Measurements from ENCODE around the gene SLC8A2.

The SLC8A2 gene

GRCh38 chr19:47505506-47505905 lies 33.8 kb upstream of the SLC8A2 start:
- H3K4me3 ChIP-seq (replicated peaks in 1 of 2; ENCODE audit: low read depth in 2 of 2, low read length in 2 of 2), result no peak overlapping the region
- no peak for DNase-seq (ENCODE audit: low read depth in 2 of 2)
- TF ChIP-seq CTCF (IDR thresholded peaks at IDR 0.05; ENCODE audit: low read depth, low read length), result no peak

- no peak for DNase-seq (ENCODE audit: low read depth in 2 of 2)
- no peak overlapping the region for H3K4me3 ChIP-seq (replicated peaks in 1 of 2; ENCODE audit: low read depth in 2 of 2, low read length in 2 of 2)
- no peak for TF ChIP-seq CTCF (IDR thresholded peaks at IDR 0.05; ENCODE audit: low read depth, low read length)
Measured at GRCh38 chr19:47503826-47504150, 32.1 kb upstream of the SLC8A2 start.

GRCh38 chr19:47503130-47503825 lies 31.6 kb upstream of the SLC8A2 start:
- no peak overlapping the region for H3K4me3 ChIP-seq (replicated peaks in 1 of 2; ENCODE audit: low read depth in 2 of 2, low read length in 2 of 2)
- no peak for DNase-seq (ENCODE audit: low read depth in 2 of 2)
- no peak for TF ChIP-seq CTCF (IDR thresholded peaks at IDR 0.05; ENCODE audit: low read depth, low read length)

GRCh38 chr19:47499863-47500830 lies 28.5 kb upstream of the SLC8A2 start:
- no peak for TF ChIP-seq CTCF (IDR thresholded peaks at IDR 0.05; ENCODE audit: low read depth, low read length)
- no peak overlapping the region for H3K4me3 ChIP-seq (replicated peaks in 1 of 2; ENCODE audit: low read depth in 2 of 2, low read length in 2 of 2)
- no peak for DNase-seq (ENCODE audit: low read depth in 2 of 2)

- no peak overlapping the region for H3K4me3 ChIP-seq (replicated peaks in 1 of 2; ENCODE audit: low read depth in 2 of 2, low read length in 2 of 2)
- DNase-seq (ENCODE audit: low read depth in 2 of 2), result no peak
- TF ChIP-seq CTCF (IDR thresholded peaks at IDR 0.05; ENCODE audit: low read depth, low read length), result no peak
Measured at GRCh38 chr19:47499371-47499770, 27.7 kb upstream of the SLC8A2 start.

GRCh38 chr19:47498561-47498960 lies 26.9 kb upstream of the SLC8A2 start:
- no peak for TF ChIP-seq CTCF (IDR thresholded peaks at IDR 0.05; ENCODE audit: low read depth, low read length)
- DNase-seq (ENCODE audit: low read depth in 2 of 2), result no peak

More at GRCh38 chr19:47498561-47498960, 26.9 kb upstream of the SLC8A2 start:
- no peak overlapping the region for H3K4me3 ChIP-seq (replicated peaks in 1 of 2; ENCODE audit: low read depth in 2 of 2, low read length in 2 of 2)

Data from cardiac fibroblast (primary cell).